Sigmoid colon (tissue), 7 donors: ENCODE measurements around the gene WWTR1. TPM values are rescaled to one million over a fixed set of nuclear protein-coding genes. Genes with fewer than 3 reads are reported as not detected.

Source experiments
- DNase-seq: peaks from one replicate; pipeline ENCODE4 v3.0.0-alpha.2; 2019
- H3K27ac ChIP-seq, 4 donors: fragments of 200-600 bp; sonication (generic); one replicate each; pipeline ENCODE4 v1.5.1; 2016 to 2019; ENCODE audit warnings: mild to moderate bottlenecking in 1 of 4
- H3K27me3 ChIP-seq, 3 donors: fragments of 200-600 bp; sonication (generic); one replicate each; pipeline ENCODE4 v1.5.1; 2019; ENCODE audit warnings: mild to moderate bottlenecking in 1 of 3
- H3K36me3 ChIP-seq, 4 donors: fragments of 200-600 bp; sonication (generic); one replicate each; pipeline ENCODE4 v1.5.1; 2016 to 2019
- H3K4me1 ChIP-seq, 4 donors: fragments of 200-600 bp; sonication (generic); one replicate each; pipeline ENCODE4 v1.5.1; 2017 to 2019
- H3K4me3 ChIP-seq, 4 donors: fragments of 200-600 bp; sonication (generic); one replicate each; pipeline ENCODE4 v1.5.1; 2017 to 2019; ENCODE audit warnings: mild to moderate bottlenecking in 2 of 4, moderate library complexity in 1 of 4
- H3K9me3 ChIP-seq, 4 donors: fragments of 200-600 bp in 3 of 4; sonication (generic) in 3 of 4; one replicate each; pipeline versions ENCODE4 v1.5.1 to v1.6.1; 2013 to 2019
- EP300 ChIP-seq, 4 donors: sonication (generic); formaldehyde crosslinking; IDR thresholded peaks; one replicate each; pipeline ENCODE4 v1.6.1; 2017; ENCODE audit warnings: antibody characterized with exemption in 4 of 4
- POLR2A ChIP-seq, 2 donors: fragments of 450-650 bp; IDR thresholded peaks; one replicate each; pipeline ENCODE4 v1.6.1; 2016; ENCODE audit warnings: antibody characterized with exemption in 2 of 2, mild to moderate bottlenecking in 2 of 2, moderate library complexity in 2 of 2
- POLR2AphosphoS5 ChIP-seq, 4 donors: sonication (generic); formaldehyde crosslinking; IDR thresholded peaks; one replicate each; pipeline ENCODE4 v1.6.1; 2017; ENCODE audit warnings: antibody characterized with exemption in 4 of 4
- WGBS, 2 donors: extraction: QIAGEN DNeasy Blood & Tissue Kit; methylation state at CpG; one replicate each; pipeline ENCODE4 v1.1.7; 2013; 5-methylcytosine and 5-hydroxymethylcytosine counted together
- intact Hi-C: fragments of 100-400 bp; cut with DNase I; formaldehyde crosslinking; loops from one replicate; pipeline ENCODE4 v1.15.1; 2023
- polyA plus RNA-seq, 3 donors: library from polyadenylated mRNA; stranded (reverse); fragments of 200-250 nt; gene quantifications; one replicate each; pipeline ENCODE4 v1.2.3, GENCODE V29; 2013
- total RNA-seq, 4 donors: library from RNA; depleted of rRNA; stranded (reverse); fragments of >200 nt; gene quantifications; one replicate each; pipeline ENCODE4 v1.1.0, GENCODE V29; 2016
- TF ChIP-seq, protein P1 (sequence below), 4 experiments: fragments of 450-650 bp in 3 of 4; fragments of 200-600 bp in 1 of 4; IDR thresholded peaks; one replicate each; pipeline ENCODE4 v1.5.1; 2016 to 2019; ENCODE audit warnings: antibody characterized with exemption in 4 of 4, mild to moderate bottlenecking in 3 of 4, moderate library complexity in 2 of 4
- donor health status: healthy with polysubstance abuse.
- donor health status: Bipolar disorder and iron deficiency.
- donor health status: healthy.

Gene WWTR1
- total and polyA plus RNA-seq, 7 donors: 7.9 to 340 (median 243) TPM

GRCh38 chr3:149511040-149511626, 146.7 kb downstream of the WWTR1 start:
- Histone ChIP-seq H3K4me1 (peaks cover 0 to 15% (median 12%) of the 10 kb centered on the region in 4 donors), H3K4me3 (no peak overlapping the region), H3K27ac (no peak overlapping the region), H3K9me3 (no peaks in the 10 kb centered on the region), H3K27me3 (no peaks in the 10 kb centered on the region), H3K36me3 (peaks cover 0 to 1% (median 0%) of the 10 kb centered on the region in 4 donors)
- intact Hi-C loops: loop anchor here (5.0 kb wide), 2 partner anchors 261 to 301 kb away; partner anchors contain the start of gene RNF13
- no peak for DNase-seq
- 29 to 71% methylated on average over 3 of the region's 3 CpGs for WGBS, 2 donors
- TF ChIP-seq, protein P1, sequence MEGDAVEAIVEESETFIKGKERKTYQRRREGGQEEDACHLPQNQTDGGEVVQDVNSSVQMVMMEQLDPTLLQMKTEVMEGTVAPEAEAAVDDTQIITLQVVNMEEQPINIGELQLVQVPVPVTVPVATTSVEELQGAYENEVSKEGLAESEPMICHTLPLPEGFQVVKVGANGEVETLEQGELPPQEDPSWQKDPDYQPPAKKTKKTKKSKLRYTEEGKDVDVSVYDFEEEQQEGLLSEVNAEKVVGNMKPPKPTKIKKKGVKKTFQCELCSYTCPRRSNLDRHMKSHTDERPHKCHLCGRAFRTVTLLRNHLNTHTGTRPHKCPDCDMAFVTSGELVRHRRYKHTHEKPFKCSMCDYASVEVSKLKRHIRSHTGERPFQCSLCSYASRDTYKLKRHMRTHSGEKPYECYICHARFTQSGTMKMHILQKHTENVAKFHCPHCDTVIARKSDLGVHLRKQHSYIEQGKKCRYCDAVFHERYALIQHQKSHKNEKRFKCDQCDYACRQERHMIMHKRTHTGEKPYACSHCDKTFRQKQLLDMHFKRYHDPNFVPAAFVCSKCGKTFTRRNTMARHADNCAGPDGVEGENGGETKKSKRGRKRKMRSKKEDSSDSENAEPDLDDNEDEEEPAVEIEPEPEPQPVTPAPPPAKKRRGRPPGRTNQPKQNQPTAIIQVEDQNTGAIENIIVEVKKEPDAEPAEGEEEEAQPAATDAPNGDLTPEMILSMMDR (IDR thresholded peaks at IDR 0.05): no peak
- TF ChIP-seq POLR2A (IDR thresholded peaks at IDR 0.05) (no peak), EP300 (IDR thresholded peaks at IDR 0.05) (no peak)

DNA sequence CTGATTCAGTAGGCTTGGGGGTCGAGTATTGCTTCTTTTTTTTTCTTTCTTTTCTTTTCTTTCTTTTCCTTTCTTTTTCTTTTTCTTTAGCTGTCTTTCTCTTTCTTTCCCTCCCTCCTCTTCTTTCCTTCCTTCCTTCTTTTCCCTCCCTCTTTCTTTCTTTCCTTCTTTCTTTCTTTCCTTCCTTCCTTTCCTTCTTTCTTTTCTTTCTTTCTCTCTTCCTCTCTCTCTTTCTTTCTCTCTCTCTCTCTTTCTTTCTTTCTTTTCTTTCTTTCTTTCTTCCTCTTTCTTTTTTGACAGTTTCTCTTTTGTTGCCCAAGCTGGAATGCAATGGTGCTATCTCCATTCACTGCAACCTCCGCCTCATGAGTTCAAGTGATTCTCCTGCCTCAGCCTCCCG, 147.3 kb downstream of the WWTR1 start:
- Histone ChIP-seq H3K27me3 (no peaks in the 10 kb centered on the region), H3K4me1 (peaks cover 0 to 15% (median 12%) of the 10 kb centered on the region in 4 donors), H3K9me3 (no peaks in the 10 kb centered on the region), H3K27ac (no peak overlapping the region), H3K4me3 (no peak overlapping the region), H3K36me3 (no peaks in the 10 kb centered on the region)
- DNase-seq: no peak
- no peak for TF ChIP-seq POLR2A (IDR thresholded peaks at IDR 0.05)
- TF ChIP-seq EP300 (IDR thresholded peaks at IDR 0.05): no peak
- TF ChIP-seq, protein P1 (IDR thresholded peaks at IDR 0.05): no peak
- no peak for TF ChIP-seq POLR2AphosphoS5 (IDR thresholded peaks at IDR 0.05)
- WGBS, 2 donors: 83 to 90% methylated on average over 3 of the region's 3 CpGs
- intact Hi-C loops: loop anchor here (5.0 kb wide), 2 partner anchors 262 to 302 kb away; partner anchors contain the start of gene RNF13

DNA sequence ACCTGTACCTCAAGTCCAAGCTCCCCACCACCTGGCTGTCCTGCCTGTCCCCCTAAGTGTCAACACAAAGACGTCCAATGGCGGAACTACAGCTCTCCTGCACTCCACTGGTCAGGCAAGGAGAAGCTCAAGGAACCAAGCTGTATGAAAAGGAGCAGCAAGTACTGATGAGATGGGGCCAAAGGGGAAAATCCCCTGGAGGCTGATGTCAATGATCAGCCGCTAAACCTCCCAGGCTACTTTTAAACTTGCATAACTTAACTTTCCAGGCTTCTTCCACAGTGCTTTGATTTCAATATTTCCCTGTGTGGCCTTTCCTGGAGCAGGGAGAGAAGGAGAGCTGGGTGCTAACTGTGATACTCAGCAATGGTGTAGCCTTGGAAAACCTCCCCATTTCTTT, 148.3 kb downstream of the WWTR1 start:
- Histone ChIP-seq H3K9me3 (no peaks in the 10 kb centered on the region), H3K27me3 (no peaks in the 10 kb centered on the region), H3K4me1 (peaks cover 0 to 15% (median 12%) of the 10 kb centered on the region in 4 donors), H3K4me3 (no peak overlapping the region), H3K27ac (no peak overlapping the region), H3K36me3 (no peaks in the 10 kb centered on the region)
- no peak for TF ChIP-seq POLR2AphosphoS5 (IDR thresholded peaks at IDR 0.05)
- TF ChIP-seq POLR2A (IDR thresholded peaks at IDR 0.05): no peak
- no peak for TF ChIP-seq EP300 (IDR thresholded peaks at IDR 0.05)
- TF ChIP-seq, protein P1 (IDR thresholded peaks at IDR 0.05): no peak
- intact Hi-C loops: no loop called here
- DNase-seq: no peak
- 90 to 92% methylated on average over 3 of the region's 3 CpGs for WGBS, 2 donors

DNA sequence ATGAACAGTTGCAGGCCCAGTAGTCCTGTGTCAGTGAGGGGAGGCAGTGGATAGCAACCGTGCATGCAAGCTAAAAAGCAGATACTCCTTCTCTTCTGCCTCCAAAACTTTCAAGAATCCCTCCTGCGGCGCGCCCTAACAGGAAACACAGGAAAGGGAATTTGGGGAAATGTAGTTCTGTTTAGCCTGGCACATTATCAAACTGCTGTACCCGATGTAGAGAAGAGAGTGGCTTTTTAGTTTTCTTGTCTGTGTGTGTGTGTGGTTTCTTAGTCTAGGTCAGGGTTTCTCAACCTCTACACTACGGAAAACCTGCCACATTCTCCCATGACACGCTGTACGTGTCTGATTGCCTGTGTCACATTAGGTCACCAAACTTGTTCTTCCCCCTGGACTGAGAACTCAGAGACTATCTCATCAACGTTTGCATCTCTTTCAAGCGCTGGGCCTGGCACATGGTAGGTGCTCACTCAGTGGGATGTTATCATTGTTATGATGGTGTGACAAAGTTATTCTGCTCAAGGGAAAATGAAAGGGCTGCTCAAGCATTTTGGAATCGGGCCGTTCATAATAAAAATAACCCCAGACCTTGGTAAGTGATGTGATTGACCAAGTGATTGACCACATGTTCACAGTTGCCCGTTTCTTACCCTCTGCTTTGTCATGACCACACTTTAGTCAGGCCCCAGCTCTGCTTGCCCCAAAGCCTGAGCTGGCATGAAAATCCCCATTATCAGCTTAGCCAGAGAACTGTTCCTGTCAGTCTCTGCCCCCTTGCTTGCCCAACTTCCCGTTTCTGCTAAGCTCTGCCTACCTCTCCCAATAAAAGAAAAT, 150.1 kb downstream of the WWTR1 start:
- H3K36me3 ChIP-seq: no peaks in the 10 kb centered on the region
- no peak overlapping the region for H3K4me3 ChIP-seq
- H3K27ac ChIP-seq: no peak overlapping the region
- peaks cover 0 to 13% (median 12%) of the 10 kb centered on the region in 4 donors for H3K4me1 ChIP-seq
- H3K27me3 ChIP-seq: no peaks in the 10 kb centered on the region
- intact Hi-C loops: no loop called here
- no peak for DNase-seq
- WGBS, 2 donors: 52 to 67% methylated on average over 14 of the region's 14 CpGs
- H3K9me3 ChIP-seq: no peaks in the 10 kb centered on the region
- no peak for TF ChIP-seq EP300 (IDR thresholded peaks at IDR 0.05)
- no peak for TF ChIP-seq POLR2AphosphoS5 (IDR thresholded peaks at IDR 0.05)
- TF ChIP-seq, protein P1 (IDR thresholded peaks at IDR 0.05): no peak
- no peak for TF ChIP-seq POLR2A (IDR thresholded peaks at IDR 0.05)
